K562 (cell line): ENCODE measurements around the gene SMURF1. TPM values are rescaled to one million over a fixed set of nuclear protein-coding genes. Genes with fewer than 3 reads are reported as not detected.

ENCODE experiments used
- ATAC-seq: fragments of 200-7000 bp; cut with Tn5 transposase; 3 replicates; pipeline ENCODE4 v1.9.1; 2020; ENCODE audit warnings: moderate library complexity
- BruUV-seq: library from RNA; stranded (reverse); fragments of 400-500 nt; replicated peaks from 2 replicates; lab custom pipeline; 2021; lab: Mats Ljungman, UMichigan
- CTCF ChIA-PET: fragments of 300-600 bp; formaldehyde crosslinking; extraction: SDS; loops from one replicate; lab custom pipeline; 2021; ENCODE audit warnings: low intra/inter-chr PET ratio; lab: Yijun Ruan, JAX
- POLR2A ChIA-PET: fragments of 300-600, 350-650 bp; sonication (Branson Sonifier 250); formaldehyde crosslinking; extraction: SDS; loops from one replicate; lab custom pipeline; 2021; ENCODE audit warnings: antibody characterized with exemption, inconsistent platforms; lab: Yijun Ruan, JAX
- DNase-seq, 4 experiments: peaks; one replicate each; pipeline versions ENCODE4 v3.0.0 to v3.0.0-alpha.2; 2011 to 2018; ENCODE audit warnings: low spot score in 3 of 4, mixed read lengths in 3 of 4; ENCODE audit errors: extremely low read depth in 1 of 4
- FAIRE-seq: peaks from 2 replicates; lab custom pipeline; 2011; peaks lifted over from hg19 to GRCh38; lab: Jason Lieb, UNC
- H2AFZ ChIP-seq: 2 replicates; pipeline ENCODE4 v1.6.0; 2011; ENCODE audit warnings: low read depth, low read length, control low read depth, inconsistent platforms
- H3K27ac ChIP-seq: fragments of 200-600 bp; 3 replicates; pipeline ENCODE4 v1.8.0; 2011; ENCODE audit warnings: low read depth, mild to moderate bottlenecking, control low read depth, inconsistent platforms, low read length, moderate library complexity, mixed read lengths; ENCODE audit errors: extremely low read depth
- H3K27me3 ChIP-seq, 2 experiments: fragments of 300-600 bp in 1 of 2; 2 replicates in 1 of 2; 3 replicates in 1 of 2; pipeline versions ENCODE4 v1.6.0 to v1.8.0; 2011; ENCODE audit warnings: inconsistent platforms in 2 of 2, low read length in 2 of 2, mild to moderate bottlenecking in 1 of 2, mixed read lengths in 1 of 2, moderate library complexity in 1 of 2; ENCODE audit not compliant: control insufficient read depth in 2 of 2, insufficient read depth in 2 of 2
- H3K36me3 ChIP-seq: fragments of 300-600 bp; 3 replicates; pipeline ENCODE4 v1.8.0; 2011; ENCODE audit warnings: mild to moderate bottlenecking, low read length, inconsistent platforms; ENCODE audit not compliant: control insufficient read depth, insufficient read depth
- H3K4me1 ChIP-seq, 2 experiments: fragments of 200-600 bp in 1 of 2; replicated peaks in 1 of 2; 2 replicates in 1 of 2; 3 replicates in 1 of 2; pipeline versions ENCODE4 v1.5.1 to v1.8.0; 2011; ENCODE audit warnings: inconsistent platforms in 2 of 2, low read length in 2 of 2, mild to moderate bottlenecking in 1 of 2, mixed read lengths in 1 of 2, moderate library complexity in 1 of 2; ENCODE audit not compliant: control insufficient read depth in 2 of 2, insufficient read depth in 2 of 2
- H3K4me2 ChIP-seq: 2 replicates; pipeline ENCODE4 v1.6.1; 2011; ENCODE audit warnings: low read length, control low read depth, inconsistent platforms, mixed read lengths; ENCODE audit not compliant: insufficient read depth
- H3K4me3 ChIP-seq: fragments of 200-600 bp; sonication (generic), shearing (Covaris generic); 2 replicates; pipeline ENCODE4 v1.5.1; 2016; ENCODE audit warnings: control low read depth, inconsistent platforms
- H3K79me2 ChIP-seq: fragments of 200-600 bp; 3 replicates; pipeline ENCODE4 v1.8.0; 2011; ENCODE audit warnings: low read length, inconsistent platforms; ENCODE audit not compliant: control insufficient read depth, insufficient read depth
- H3K9ac ChIP-seq, 2 experiments: 2 replicates each; pipeline versions ENCODE4 v1.6.0 to v1.6.1; 2011; ENCODE audit warnings: low read depth in 2 of 2, low read length in 2 of 2, control low read depth in 1 of 2, inconsistent platforms in 1 of 2, mild to moderate bottlenecking in 1 of 2, mixed read lengths in 1 of 2; ENCODE audit not compliant: insufficient read depth in 1 of 2
- H3K9me1 ChIP-seq: one replicate; pipeline ENCODE4 v1.6.0; 2011; ENCODE audit warnings: inconsistent platforms, mild to moderate bottlenecking, low read length, moderate library complexity; ENCODE audit not compliant: control insufficient read depth, insufficient read depth
- H3K9me3 ChIP-seq: replicated peaks from 2 replicates; pipeline ENCODE4 v1.5.1; 2011; ENCODE audit warnings: low read depth, low read length, inconsistent platforms; ENCODE audit not compliant: control insufficient read depth, insufficient read depth
- H4K20me1 ChIP-seq: replicated peaks from 2 replicates; pipeline ENCODE4 v1.6.1; 2011; ENCODE audit warnings: low read length, inconsistent platforms, mixed read lengths; ENCODE audit not compliant: control insufficient read depth, insufficient read depth
- CGGBP1 ChIP-seq: fragments of 250-450 bp; sonication (Bioruptor Pico); IDR thresholded peaks from 2 replicates; pipeline ENCODE4 v1.9.0; 2021; ENCODE audit warnings: mild to moderate bottlenecking
- HOXB6 ChIP-seq: fragments of 250-450 bp; sonication (Bioruptor Pico); IDR thresholded peaks from 2 replicates; pipeline ENCODE4 v1.5.1; 2022; ENCODE audit warnings: mild to moderate bottlenecking, borderline replicate concordance
- KAT8 ChIP-seq: fragments of 450-650 bp; IDR thresholded peaks from 2 replicates; pipeline ENCODE4 v1.6.1; 2016; ENCODE audit warnings: low read depth, mild to moderate bottlenecking
- MED1 ChIP-seq: sonication (generic); formaldehyde crosslinking; IDR thresholded peaks from 2 replicates; pipeline ENCODE4 v1.8.1; 2023; ENCODE audit warnings: missing genetic modification reagents, borderline replicate concordance
- STAG1 ChIP-seq: sonication (generic); formaldehyde crosslinking; IDR thresholded peaks from 2 replicates; pipeline ENCODE4 v1.5.0; 2020; ENCODE audit warnings: missing genetic modification reagents, borderline replicate concordance
- ZBTB33 ChIP-seq: sonication (generic); formaldehyde crosslinking; IDR thresholded peaks from 2 replicates; pipeline ENCODE4 v1.8.1; 2023; ENCODE audit warnings: mild to moderate bottlenecking, missing genetic modification reagents
- WGBS: fragments of 100-300 bp; shearing (Covaris generic); methylation state at CpG from one replicate; pipeline ENCODE4 v1.1.6; 2016; ENCODE audit warnings: low coverage, mixed read lengths; ENCODE audit not compliant: insufficient coverage; ENCODE audit errors: missing lambda C conversion rate; 5-methylcytosine and 5-hydroxymethylcytosine counted together
- in situ Hi-C: fragments of 300-500 bp; cut with MboI; formaldehyde crosslinking; loops from 4 replicates; pipeline ENCODE4 v1.15.0; 2018; ENCODE audit warnings: inconsistent platforms, mixed read lengths
- intact Hi-C: fragments of 100-400 bp; cut with micrococcal nuclease; formaldehyde crosslinking; loops from 2 replicates; pipeline ENCODE4 v1.14.2; 2022
- polyA plus RNA-seq, 8 experiments: library from polyadenylated mRNA; depleted of rRNA in 4 of 8; stranded (reverse) in 5 of 8; unstranded in 3 of 8; fragments of >200 nt; fragmentation: Nextera tagmentation in 2 of 8; fragmentation: Illumina TruSeq in 1 of 8; extraction: Ambion mirVana in 2 of 8; extraction: Trizol in 1 of 8; gene quantifications; 2 replicates each; pipeline versions ENCODE4 v1.2.1 to v1.2.3, GENCODE V29; 2011 to 2014; ENCODE audit warnings: inconsistent platforms in 1 of 8, missing spikeins in 1 of 8
- total RNA-seq, 7 experiments: library from RNA; depleted of rRNA in 6 of 7; stranded (reverse); fragments of >200 nt in 6 of 7; fragmentation: Illumina TruSeq in 2 of 7; extraction: Trizol in 2 of 7; gene quantifications; 2 replicates each; pipeline versions ENCODE4 v1.2.1 to v1.2.3, GENCODE V29; 2011 to 2021; ENCODE audit warnings: low replicate concordance in 1 of 7
- TF ChIP-seq, protein P1 (sequence below), 3 experiments: fragments of 200-800 bp in 1 of 3; sonication (Bioruptor generic) in 1 of 3; sonication (generic) in 1 of 3; formaldehyde crosslinking in 1 of 3; IDR thresholded peaks; 2 replicates each; pipeline versions ENCODE4 v1.6.1 to v1.8.0; 2016 to 2022; ENCODE audit warnings: mild to moderate bottlenecking in 2 of 3, missing compliant biosample characterization in 2 of 3, missing genetic modification characterization in 2 of 3, missing genetic modification reagents in 1 of 3

Gene SMURF1
- total and polyA plus RNA-seq, 9 of the 15 experiments (the other 6 are each of a cell fraction or from before 2014, with no cell fraction given) = 1.0 to 20.1 (median 12.6) TPM

DNA sequence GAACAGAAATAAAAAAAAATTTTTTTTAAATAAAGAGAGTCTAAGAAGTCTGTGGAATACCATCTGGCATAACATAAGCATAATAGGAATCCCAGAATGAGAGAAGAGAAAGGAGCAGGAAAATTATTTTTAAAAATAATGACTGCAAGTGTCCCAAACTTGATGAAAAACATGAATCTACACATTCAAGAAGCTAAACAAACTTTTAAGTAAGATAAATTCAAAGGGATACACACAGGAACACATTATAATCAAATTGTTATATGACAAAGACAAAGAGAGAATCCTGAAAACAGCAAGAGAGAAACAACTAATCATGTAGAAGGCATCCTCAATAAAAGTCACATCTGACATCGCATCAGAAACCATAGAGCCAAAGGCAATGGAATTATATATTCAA is 30.9 kb downstream of the SMURF1 start:
- Histone ChIP-seq H3K27ac (no peak overlapping the region), H3K9me1 (peaks cover 4% of the 10 kb centered on the region), H3K27me3 (no peaks in the 10 kb centered on the region), H4K20me1 (0 out of 2 replicates have a peak, but pooled peaks cover 2% of the 10 kb centered on the region), H3K36me3 (no peaks in the 10 kb centered on the region), H3K4me1 (peaks cover 3 to 9% of the 10 kb centered on the region in 2 experiments; a peak in 2 of 5 replicates), H3K9me3 (no peaks in the 10 kb centered on the region; the same call in 1 of the 2 replicates), H2AFZ (no peak overlapping the region), H3K9ac (no peak overlapping the region), H3K4me3 (no peak overlapping the region), H3K79me2 (peaks cover 68% of the 10 kb centered on the region), H3K4me2 (no peak overlapping the region)
- intact Hi-C loops (no loop called here), in situ Hi-C loops (no loop called here)
- DNase-seq (no peak), FAIRE-seq (no peak), ATAC-seq (no peak)
- TF ChIP-seq STAG1 (CRISPR knock-in tag) (no peak), ZBTB33 (CRISPR knock-in tag) (no peak), MED1 (CRISPR knock-in tag) (no peak), HOXB6 (CRISPR knock-in tag) (no peak), KAT8 (no peak), CGGBP1 (CRISPR knock-in tag) (no peak)
- TF ChIP-seq, protein P1, sequence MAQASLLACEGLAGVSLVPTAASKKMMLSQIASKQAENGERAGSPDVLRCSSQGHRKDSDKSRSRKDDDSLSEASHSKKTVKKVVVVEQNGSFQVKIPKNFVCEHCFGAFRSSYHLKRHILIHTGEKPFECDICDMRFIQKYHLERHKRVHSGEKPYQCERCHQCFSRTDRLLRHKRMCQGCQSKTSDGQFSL (CRISPR knock-in tag; IDR thresholded peaks at IDR 0.05) = no peak
- TF ChIP-seq, protein P1 (tag; IDR thresholded peaks at IDR 0.05) = no peak
- CTCF ChIA-PET = no interaction called here
- no TSS peak for BruUV-seq
- POLR2A ChIA-PET = interaction anchor here (0.7 to 2.1 kb wide), 4 partner anchors 9 to 214 kb away, joined by 3 to 5 read pairs (median 4); no protein-coding TSS in a partner anchor
- 100% methylated on average over 1 of the region's 1 CpG for WGBS
